ENCODE measurements around the gene MYO15A.

DNA sequence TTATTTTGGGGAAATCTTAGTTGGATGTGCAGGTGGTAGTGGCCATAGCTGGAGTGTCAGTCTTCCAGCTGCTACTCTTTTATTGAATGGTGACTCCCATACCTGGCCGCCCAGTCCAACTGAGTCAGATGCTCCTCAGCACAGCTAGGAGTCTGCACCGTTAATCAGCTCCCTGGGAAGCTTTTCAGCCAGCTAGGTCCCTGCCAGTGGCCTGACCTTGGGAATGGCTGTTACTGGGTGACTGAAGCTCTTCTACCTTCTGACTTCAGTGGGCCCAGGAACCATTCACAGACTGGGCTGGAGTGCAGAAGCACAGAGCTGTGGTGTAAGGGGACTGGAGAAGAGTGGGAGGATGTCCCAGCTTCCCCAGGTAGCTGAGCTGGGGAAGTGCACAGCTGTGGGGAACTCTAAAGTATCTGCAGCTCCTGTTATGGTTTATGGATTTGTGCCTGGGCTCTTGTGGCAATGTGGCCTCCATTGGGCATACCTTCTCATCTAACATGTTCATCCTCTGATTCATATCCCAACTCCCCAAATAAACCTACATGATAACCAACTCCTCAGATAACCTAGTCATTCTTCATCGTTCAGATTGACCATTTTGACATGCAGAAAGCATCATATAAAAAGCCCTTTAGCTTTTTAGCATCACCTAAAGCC, 89.1 kb downstream of the MYO15A start:
- TF ChIP-seq GATA2 (IDR thresholded peaks at IDR 0.05; ENCODE audit: low read depth, low read length) (no peak), GATA3 (IDR thresholded peaks at IDR 0.05; ENCODE audit: low read depth, low read length) (no peak)

All from SH-SY5Y (cell line).